ENCODE results near the gene ZGRF1.

DNA sequence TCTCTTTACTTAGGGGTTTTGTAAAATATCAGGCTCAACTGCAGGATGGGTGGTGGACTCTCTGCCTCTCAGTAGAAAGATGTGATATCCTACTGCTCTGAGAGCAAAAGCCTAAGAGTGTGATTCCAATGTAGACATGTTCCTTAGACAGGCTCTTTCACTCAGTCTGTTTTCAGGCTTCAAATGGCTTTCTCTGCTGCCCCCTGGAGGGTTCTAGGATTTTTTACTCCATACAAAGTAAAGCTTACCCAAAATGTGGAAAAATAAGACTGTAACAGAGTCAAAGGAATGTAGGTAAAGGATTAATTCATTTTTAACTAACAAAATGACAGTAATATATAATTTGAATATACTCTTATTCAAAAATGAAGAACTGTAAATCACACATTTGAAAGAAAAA, 32.1 kb downstream of the ZGRF1 start:
- TF ChIP-seq MYC (IDR thresholded peaks at IDR 0.05; ENCODE audit: low read depth, low read length) (no peak), JUN (IDR thresholded peaks at IDR 0.05; ENCODE audit: borderline replicate concordance, insufficient read depth, insufficient read length, low read depth) (no peak), GATA2 (IDR thresholded peaks at IDR 0.05; ENCODE audit: insufficient read depth, insufficient read length, low read depth, low read length) (no peak), POLR2A (IDR thresholded peaks at IDR 0.05; ENCODE audit: low read depth, low read length) (no peak), POLR2AphosphoS5 (IDR thresholded peaks at IDR 0.05; ENCODE audit: insufficient read depth, low read depth, low read length) (no peak), EZH2 (IDR thresholded peaks at IDR 0.05; ENCODE audit: borderline replicate concordance, low read depth, low read length, severe bottlenecking) (no peak), FOS (IDR thresholded peaks at IDR 0.05; ENCODE audit: borderline replicate concordance, insufficient read depth, low read length) (no peak)
- TF ChIP-seq, protein P1, sequence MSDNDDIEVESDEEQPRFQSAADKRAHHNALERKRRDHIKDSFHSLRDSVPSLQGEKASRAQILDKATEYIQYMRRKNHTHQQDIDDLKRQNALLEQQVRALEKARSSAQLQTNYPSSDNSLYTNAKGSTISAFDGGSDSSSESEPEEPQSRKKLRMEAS (IDR thresholded peaks at IDR 0.05; ENCODE audit: insufficient read depth, insufficient read length), result no peak
- TF ChIP-seq, protein P2, sequence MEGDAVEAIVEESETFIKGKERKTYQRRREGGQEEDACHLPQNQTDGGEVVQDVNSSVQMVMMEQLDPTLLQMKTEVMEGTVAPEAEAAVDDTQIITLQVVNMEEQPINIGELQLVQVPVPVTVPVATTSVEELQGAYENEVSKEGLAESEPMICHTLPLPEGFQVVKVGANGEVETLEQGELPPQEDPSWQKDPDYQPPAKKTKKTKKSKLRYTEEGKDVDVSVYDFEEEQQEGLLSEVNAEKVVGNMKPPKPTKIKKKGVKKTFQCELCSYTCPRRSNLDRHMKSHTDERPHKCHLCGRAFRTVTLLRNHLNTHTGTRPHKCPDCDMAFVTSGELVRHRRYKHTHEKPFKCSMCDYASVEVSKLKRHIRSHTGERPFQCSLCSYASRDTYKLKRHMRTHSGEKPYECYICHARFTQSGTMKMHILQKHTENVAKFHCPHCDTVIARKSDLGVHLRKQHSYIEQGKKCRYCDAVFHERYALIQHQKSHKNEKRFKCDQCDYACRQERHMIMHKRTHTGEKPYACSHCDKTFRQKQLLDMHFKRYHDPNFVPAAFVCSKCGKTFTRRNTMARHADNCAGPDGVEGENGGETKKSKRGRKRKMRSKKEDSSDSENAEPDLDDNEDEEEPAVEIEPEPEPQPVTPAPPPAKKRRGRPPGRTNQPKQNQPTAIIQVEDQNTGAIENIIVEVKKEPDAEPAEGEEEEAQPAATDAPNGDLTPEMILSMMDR (IDR thresholded peaks at IDR 0.05; ENCODE audit: extremely low read depth in 1 of 2, insufficient read depth in 1 of 2, low read depth in 1 of 2, low read length in 2 of 2), result peak; percentile 54 to 67

Data from endothelial cell of umbilical vein (primary cell).